Measurements from ENCODE around the gene MYO5B. TPM values are rescaled to one million over a fixed set of nuclear protein-coding genes. Genes with fewer than 3 reads are reported as not detected.
"Not testable (repeated sequence)": the region's sequence is repeated elsewhere in the genome, so short reads cannot be mapped to it uniquely, and the experiment has no call there.

MYO5B gene
- total RNA-seq, 2 experiments from 2014 or later, result 0.78 TPM; not detected in 1

GRCh38 chr18:50113726-50114125 lies 81.2 kb downstream of the MYO5B start:
- no peak overlapping the region for H3K27ac Mint-ChIP-seq
- H3K27me3 Mint-ChIP-seq, result peaks cover 17% of the 10 kb centered on the region
- H3K36me3 Mint-ChIP-seq, result no peaks in the 10 kb centered on the region
- no peaks in the 10 kb centered on the region for H3K9me3 Mint-ChIP-seq
- H3K4me1 Mint-ChIP-seq, result no peaks in the 10 kb centered on the region
- no peak for DNase-seq
- H3K4me3 Mint-ChIP-seq, result no peak overlapping the region

GRCh38 chr18:50111398-50111797 lies 83.5 kb downstream of the MYO5B start:
- Mint-ChIP-seq H3K9me3 (no peaks in the 10 kb centered on the region), H3K36me3 (no peaks in the 10 kb centered on the region), H3K4me1 (no peaks in the 10 kb centered on the region), H3K4me3 (no peak overlapping the region), H3K27ac (no peak overlapping the region), H3K27me3 (peaks cover 21% of the 10 kb centered on the region)
- DNase-seq, result no peak

- H3K4me3 Mint-ChIP-seq, result no peak overlapping the region
- no peaks in the 10 kb centered on the region for H3K36me3 Mint-ChIP-seq
- no peaks in the 10 kb centered on the region for H3K9me3 Mint-ChIP-seq
- H3K27ac Mint-ChIP-seq, result no peak overlapping the region
- peaks cover 24% of the 10 kb centered on the region for H3K27me3 Mint-ChIP-seq
- no peak for DNase-seq
- H3K4me1 Mint-ChIP-seq, result no peaks in the 10 kb centered on the region
Observed at GRCh38 chr18:50107468-50107977, 87.4 kb downstream of the MYO5B start.

- Mint-ChIP-seq H3K4me1 (no peaks in the 10 kb centered on the region), H3K9me3 (no peaks in the 10 kb centered on the region), H3K27me3 (peaks cover 26% of the 10 kb centered on the region), H3K4me3 (no peak overlapping the region), H3K27ac (no peak overlapping the region), H3K36me3 (no peaks in the 10 kb centered on the region)
- no peak for DNase-seq
Observed at GRCh38 chr18:50105027-50105426, 89.9 kb downstream of the MYO5B start.

GRCh38 chr18:50104421-50104820 lies 90.5 kb downstream of the MYO5B start:
- Mint-ChIP-seq H3K27me3 (peaks cover 21% of the 10 kb centered on the region), H3K27ac (no peak overlapping the region)

GRCh38 chr18:50099725-50100407 lies 95.1 kb downstream of the MYO5B start:
- Mint-ChIP-seq H3K4me1 (no peaks in the 10 kb centered on the region), H3K27me3 (peaks cover 20% of the 10 kb centered on the region), H3K27ac (no peak overlapping the region), H3K4me3 (no peak overlapping the region), H3K36me3 (no peaks in the 10 kb centered on the region), H3K9me3 (no peaks in the 10 kb centered on the region)
- no peak for DNase-seq

More at GRCh38 chr18:50104421-50104820, 90.5 kb downstream of the MYO5B start:
- H3K4me3 Mint-ChIP-seq, result no peak overlapping the region
- H3K9me3 Mint-ChIP-seq, result no peaks in the 10 kb centered on the region
- H3K4me1 Mint-ChIP-seq, result no peaks in the 10 kb centered on the region
- no peaks in the 10 kb centered on the region for H3K36me3 Mint-ChIP-seq
- DNase-seq, result no peak

- H3K27me3 Mint-ChIP-seq, result peaks cover 19% of the 10 kb centered on the region
- H3K36me3 Mint-ChIP-seq, result no peaks in the 10 kb centered on the region
- no peak overlapping the region for H3K4me3 Mint-ChIP-seq
- DNase-seq, result no peak
- H3K4me1 Mint-ChIP-seq, result no peaks in the 10 kb centered on the region
- H3K9me3 Mint-ChIP-seq, result no peaks in the 10 kb centered on the region
- H3K27ac Mint-ChIP-seq, result no peak overlapping the region
Observed at GRCh38 chr18:50097702-50098101, 97.2 kb downstream of the MYO5B start.

GRCh38 chr18:50096766-50097435 lies 98.0 kb downstream of the MYO5B start:
- no peak for DNase-seq
- peaks cover 17% of the 10 kb centered on the region for H3K27me3 Mint-ChIP-seq
- H3K27ac Mint-ChIP-seq, result no peak overlapping the region
- H3K9me3 Mint-ChIP-seq, result no peaks in the 10 kb centered on the region
- H3K4me3 Mint-ChIP-seq, result no peak overlapping the region
- H3K36me3 Mint-ChIP-seq, result no peaks in the 10 kb centered on the region
- H3K4me1 Mint-ChIP-seq, result no peaks in the 10 kb centered on the region

GRCh38 chr18:50094786-50095185 lies 100.2 kb downstream of the MYO5B start:
- not testable (repeated sequence) for H3K4me3 Mint-ChIP-seq, DNase-seq, H3K4me1 Mint-ChIP-seq, H3K36me3 Mint-ChIP-seq, H3K27ac Mint-ChIP-seq, H3K9me3 Mint-ChIP-seq
- peaks cover 17% of the 10 kb centered on the region for H3K27me3 Mint-ChIP-seq

- Mint-ChIP-seq H3K27me3 (peaks cover 17% of the 10 kb centered on the region), H3K27ac (no peak overlapping the region), H3K36me3 (no peaks in the 10 kb centered on the region), H3K9me3 (no peaks in the 10 kb centered on the region), H3K4me3 (no peak overlapping the region), H3K4me1 (no peaks in the 10 kb centered on the region)
- DNase-seq, result no peak
Observed at GRCh38 chr18:50094221-50094773, 100.7 kb downstream of the MYO5B start.

GRCh38 chr18:50093366-50094064 lies 101.4 kb downstream of the MYO5B start:
- Mint-ChIP-seq H3K27me3 (peaks cover 17% of the 10 kb centered on the region), H3K27ac (no peak overlapping the region)

GRCh38 chr18:50092245-50092805 lies 102.6 kb downstream of the MYO5B start:
- H3K9me3 Mint-ChIP-seq, result no peaks in the 10 kb centered on the region
- peaks cover 17% of the 10 kb centered on the region for H3K27me3 Mint-ChIP-seq
- no peak overlapping the region for H3K27ac Mint-ChIP-seq
- H3K36me3 Mint-ChIP-seq, result no peaks in the 10 kb centered on the region
- no peak for DNase-seq
- no peak overlapping the region for H3K4me3 Mint-ChIP-seq
- H3K4me1 Mint-ChIP-seq, result no peaks in the 10 kb centered on the region

More at GRCh38 chr18:50093366-50094064, 101.4 kb downstream of the MYO5B start:
- no peaks in the 10 kb centered on the region for H3K9me3 Mint-ChIP-seq
- H3K4me3 Mint-ChIP-seq, result no peak overlapping the region
- DNase-seq, result no peak
- H3K36me3 Mint-ChIP-seq, result no peaks in the 10 kb centered on the region
- H3K4me1 Mint-ChIP-seq, result no peaks in the 10 kb centered on the region

GRCh38 chr18:50091509-50092244 lies 103.3 kb downstream of the MYO5B start:
- no peak for DNase-seq
- H3K4me3 Mint-ChIP-seq, result no peak overlapping the region
- no peak overlapping the region for H3K27ac Mint-ChIP-seq
- H3K9me3 Mint-ChIP-seq, result no peaks in the 10 kb centered on the region
- H3K4me1 Mint-ChIP-seq, result no peaks in the 10 kb centered on the region
- H3K27me3 Mint-ChIP-seq, result peaks cover 17% of the 10 kb centered on the region
- no peaks in the 10 kb centered on the region for H3K36me3 Mint-ChIP-seq

Data from activated naive CD8-positive, alpha-beta T cell treated with anti-CD3 and anti-CD28 coated beads for 36 hours (primary cell).